HEK293 (cell line): ENCODE measurements around the gene TRIM62.

Experiments used
- CTCF ChIA-PET: fragments of 350-600 bp; formaldehyde crosslinking; extraction: SDS; loops from one replicate; lab custom pipeline; 2021; ENCODE audit warnings: antibody characterized with exemption; lab: Yijun Ruan, JAX
- POLR2A ChIA-PET: fragments of 300-600 bp; formaldehyde crosslinking; extraction: SDS; loops from one replicate; lab custom pipeline; 2020; ENCODE audit warnings: antibody characterized with exemption, inconsistent platforms; lab: Yijun Ruan, JAX
- H3K27ac ChIP-seq: fragments of 200-500 bp; sonication (Bioruptor generic); 2 replicates; pipeline ENCODE4 v1.5.1; 2014; ENCODE audit warnings: low read depth, low read length, control low read depth, inconsistent platforms; ENCODE audit errors: extremely low read depth
- H3K36me3 ChIP-seq, 2 experiments: fragments of 200-500 bp in 1 of 2; sonication (Bioruptor generic) in 1 of 2; 1 replicate in 1 of 2; 2 replicates in 1 of 2; pipeline ENCODE4 v1.5.1; 2014 to 2017; ENCODE audit warnings: inconsistent platforms in 2 of 2, low read length in 2 of 2; ENCODE audit not compliant: control insufficient read depth in 2 of 2, insufficient read depth in 1 of 2
- H3K4me1 ChIP-seq: fragments of 200-500 bp; sonication (Bioruptor generic); 2 replicates; pipeline ENCODE4 v1.5.1; 2014; ENCODE audit warnings: mild to moderate bottlenecking, low read length, inconsistent platforms; ENCODE audit not compliant: control insufficient read depth, insufficient read depth
- H3K4me3 ChIP-seq: 2 replicates; pipeline ENCODE4 v1.5.1; 2011; ENCODE audit warnings: low read depth, mild to moderate bottlenecking, control low read depth, low read length, moderate library complexity
- H3K9me3 ChIP-seq: fragments of 200-500 bp; sonication (Bioruptor generic); 2 replicates; pipeline ENCODE4 v1.5.1; 2014; ENCODE audit warnings: low read depth, low read length, inconsistent platforms; ENCODE audit not compliant: control insufficient read depth, insufficient read depth
- BCL11B ChIP-seq: fragments of 450-650 bp; formaldehyde crosslinking; IDR thresholded peaks from 2 replicates; pipeline ENCODE4 v1.5.1; 2016; ENCODE audit warnings: low read depth, missing biosample characterization, missing genetic modification characterization
- EGR2 ChIP-seq: fragments of 450-650 bp; formaldehyde crosslinking; IDR thresholded peaks from 2 replicates; pipeline ENCODE4 v1.5.1; 2016; ENCODE audit warnings: low read depth, missing biosample characterization, missing genetic modification characterization
- FEZF1 ChIP-seq: fragments of 450-650 bp; formaldehyde crosslinking; IDR thresholded peaks from 2 replicates; pipeline ENCODE4 v1.5.1; 2016; ENCODE audit warnings: missing biosample characterization, missing genetic modification characterization
- GLIS2 ChIP-seq: fragments of 450-650 bp; formaldehyde crosslinking; IDR thresholded peaks from 2 replicates; pipeline ENCODE4 v1.5.1; 2016; ENCODE audit warnings: missing biosample characterization, missing genetic modification characterization
- KLF10 ChIP-seq: fragments of 450-650 bp; IDR thresholded peaks from 2 replicates; pipeline ENCODE4 v1.5.1; 2018; ENCODE audit warnings: missing biosample characterization, mild to moderate bottlenecking, missing genetic modification characterization
- KLF9 ChIP-seq: fragments of 450-650 bp; formaldehyde crosslinking; IDR thresholded peaks from 2 replicates; pipeline ENCODE4 v1.5.1; 2016; ENCODE audit warnings: missing biosample characterization, missing genetic modification characterization, low read depth
- MYNN ChIP-seq: fragments of 450-650 bp; formaldehyde crosslinking; IDR thresholded peaks from 2 replicates; pipeline ENCODE4 v1.5.1; 2016; ENCODE audit warnings: missing biosample characterization, missing genetic modification characterization, borderline replicate concordance
- PATZ1 ChIP-seq: fragments of 450-650 bp; formaldehyde crosslinking; IDR thresholded peaks from 2 replicates; pipeline ENCODE4 v1.5.1; 2016; ENCODE audit warnings: missing biosample characterization, missing genetic modification characterization
- REST ChIP-seq: fragments of 450-650 bp; formaldehyde crosslinking; IDR thresholded peaks from 2 replicates; pipeline ENCODE4 v1.5.1; 2016; ENCODE audit warnings: missing biosample characterization, missing genetic modification characterization
- SP2 ChIP-seq: fragments of 450-650 bp; formaldehyde crosslinking; IDR thresholded peaks from 2 replicates; pipeline ENCODE4 v1.5.1; 2016; ENCODE audit warnings: missing biosample characterization, missing genetic modification characterization
- SP7 ChIP-seq: fragments of 450-650 bp; formaldehyde crosslinking; IDR thresholded peaks from 2 replicates; pipeline ENCODE4 v1.5.1; 2016; ENCODE audit warnings: missing biosample characterization, missing genetic modification characterization
- ZBTB48 ChIP-seq: fragments of 450-650 bp; formaldehyde crosslinking; IDR thresholded peaks from 2 replicates; pipeline ENCODE4 v1.5.1; 2016; ENCODE audit warnings: missing biosample characterization, missing genetic modification characterization
- ZBTB8A ChIP-seq: fragments of 450-650 bp; formaldehyde crosslinking; IDR thresholded peaks from 2 replicates; pipeline ENCODE4 v1.5.1; 2016; ENCODE audit warnings: missing biosample characterization, missing genetic modification characterization
- ZFP69B ChIP-seq: fragments of 450-650 bp; formaldehyde crosslinking; IDR thresholded peaks from 2 replicates; pipeline ENCODE4 v1.5.1; 2016; ENCODE audit warnings: missing biosample characterization, missing genetic modification characterization
- ZNF121 ChIP-seq: fragments of 450-650 bp; formaldehyde crosslinking; IDR thresholded peaks from 2 replicates; pipeline ENCODE4 v1.5.1; 2016; ENCODE audit warnings: missing biosample characterization, missing genetic modification characterization
- ZNF16 ChIP-seq: fragments of 450-650 bp; formaldehyde crosslinking; IDR thresholded peaks from 2 replicates; pipeline ENCODE4 v1.5.1; 2016; ENCODE audit warnings: low read depth, missing biosample characterization, missing genetic modification characterization
- ZNF175 ChIP-seq: fragments of 450-650 bp; formaldehyde crosslinking; IDR thresholded peaks from 2 replicates; pipeline ENCODE4 v1.5.1; 2016; ENCODE audit warnings: missing biosample characterization, missing genetic modification characterization
- ZNF19 ChIP-seq: fragments of 450-650 bp; formaldehyde crosslinking; IDR thresholded peaks from 2 replicates; pipeline ENCODE4; 2016; ENCODE audit warnings: missing biosample characterization, missing genetic modification characterization, low read depth
- ZNF24 ChIP-seq: fragments of 450-650 bp; formaldehyde crosslinking; IDR thresholded peaks from 2 replicates; pipeline ENCODE4 v1.5.1; 2016; ENCODE audit warnings: missing biosample characterization, missing genetic modification characterization
- ZNF302 ChIP-seq: fragments of 450-650 bp; formaldehyde crosslinking; IDR thresholded peaks from 2 replicates; pipeline ENCODE4 v1.5.1; 2016; ENCODE audit warnings: missing biosample characterization, missing genetic modification characterization, low read depth
- ZNF341 ChIP-seq: fragments of 450-650 bp; formaldehyde crosslinking; IDR thresholded peaks from 2 replicates; pipeline ENCODE4; 2016; ENCODE audit warnings: low read depth, missing biosample characterization, missing genetic modification characterization
- ZNF354C ChIP-seq: fragments of 450-650 bp; formaldehyde crosslinking; IDR thresholded peaks from 2 replicates; pipeline ENCODE4 v1.5.1; 2016; ENCODE audit warnings: missing biosample characterization, missing genetic modification characterization, low read depth, borderline replicate concordance
- ZNF423 ChIP-seq: fragments of 450-650 bp; formaldehyde crosslinking; IDR thresholded peaks from 2 replicates; pipeline ENCODE4 v1.5.1; 2016; ENCODE audit warnings: missing biosample characterization, missing genetic modification characterization
- ZNF48 ChIP-seq: fragments of 450-650 bp; formaldehyde crosslinking; IDR thresholded peaks from 2 replicates; pipeline ENCODE4 v1.5.1; 2016; ENCODE audit warnings: missing biosample characterization, missing genetic modification characterization
- ZNF488 ChIP-seq: fragments of 450-650 bp; formaldehyde crosslinking; IDR thresholded peaks from 2 replicates; pipeline ENCODE4 v1.5.1; 2016; ENCODE audit warnings: missing biosample characterization, missing genetic modification characterization
- ZNF510 ChIP-seq: fragments of 450-650 bp; formaldehyde crosslinking; IDR thresholded peaks from 2 replicates; pipeline ENCODE4 v1.5.1; 2018; ENCODE audit warnings: mild to moderate bottlenecking, missing genetic modification characterization, missing biosample characterization; ENCODE audit not compliant: insufficient replicate concordance
- ZNF549 ChIP-seq: fragments of 450-650 bp; IDR thresholded peaks from 2 replicates; pipeline ENCODE4 v1.5.1; 2018; ENCODE audit warnings: missing biosample characterization, missing genetic modification characterization, mild to moderate bottlenecking, inconsistent platforms, moderate library complexity
- ZNF571 ChIP-seq: fragments of 450-650 bp; formaldehyde crosslinking; IDR thresholded peaks from 2 replicates; pipeline ENCODE4 v1.5.0; 2017; ENCODE audit warnings: missing biosample characterization, missing genetic modification characterization
- ZNF585B ChIP-seq: fragments of 450-650 bp; formaldehyde crosslinking; IDR thresholded peaks from 2 replicates; pipeline ENCODE4 v1.5.1; 2016; ENCODE audit warnings: missing biosample characterization, missing genetic modification characterization
- ZNF629 ChIP-seq: fragments of 450-650 bp; formaldehyde crosslinking; IDR thresholded peaks from 2 replicates; pipeline ENCODE4 v1.5.1; 2017; ENCODE audit warnings: missing biosample characterization, missing genetic modification characterization
- ZNF639 ChIP-seq: fragments of 450-650 bp; formaldehyde crosslinking; IDR thresholded peaks from 2 replicates; pipeline ENCODE4 v1.5.1; 2016; ENCODE audit warnings: missing biosample characterization, missing genetic modification characterization
- ZNF660 ChIP-seq: fragments of 450-650 bp; IDR thresholded peaks from 2 replicates; pipeline ENCODE4 v1.5.1; 2018; ENCODE audit warnings: missing biosample characterization, mild to moderate bottlenecking, missing genetic modification characterization

The TRIM62 gene

GRCh38 chr1:33161061-33161681 is 20.7 kb downstream of the TRIM62 start (continued):
- TF ChIP-seq PATZ1 (tag by site-specific recombination) (0 out of 2 replicates have a peak, but pooled peaks have one; percentile 24), ZNF19 (tag by site-specific recombination) (no peak), GLIS2 (tag by site-specific recombination) (peak; percentile 80), MYNN (tag by site-specific recombination) (no peak), EGR2 (tag by site-specific recombination) (0 out of 2 replicates have a peak, but pooled peaks have one; percentile 18), ZNF571 (tag by site-specific recombination) (no peak), ZBTB8A (peak; percentile 86), SP7 (tag by site-specific recombination) (peak; percentile 39; the same call in 1 of the 2 replicates), ZNF341 (tag by site-specific recombination) (peak; percentile 81), SP2 (tag by site-specific recombination) (no peak), ZNF629 (tag by site-specific recombination) (no peak), ZNF16 (no peak), ZNF423 (peak; percentile 80)

GRCh38 chr1:33159577-33159976 is 22.3 kb downstream of the TRIM62 start:
- ChIA-PET POLR2A (no interaction called here), CTCF (interaction anchor here (0.7 kb wide), 1 partner anchor 76 kb away, joined by 4 read pairs; no protein-coding TSS in a partner anchor)
- 0 out of 2 replicates have a peak, but pooled peaks cover 3% of the 10 kb centered on the region for H3K4me1 ChIP-seq
- no peak overlapping the region for H3K27ac ChIP-seq
- H3K9me3 ChIP-seq = no peaks in the 10 kb centered on the region
- TF ChIP-seq ZNF354C (tag by site-specific recombination) = no peak
- no peak for TF ChIP-seq ZNF48 (tag by site-specific recombination)
- no peak for TF ChIP-seq KLF9 (tag by site-specific recombination)
- no peak for TF ChIP-seq ZBTB48 (tag by site-specific recombination)
- TF ChIP-seq ZNF510 = no peak
- TF ChIP-seq ZNF24 (tag by site-specific recombination) = no peak
- no peak for TF ChIP-seq REST
- TF ChIP-seq ZNF302 (tag by site-specific recombination) = no peak
- TF ChIP-seq ZNF488 (tag by site-specific recombination) = no peak
- TF ChIP-seq ZNF549 (tag by site-specific recombination) = no peak
- no peak for TF ChIP-seq ZNF639 (tag by site-specific recombination)
- no peak for TF ChIP-seq ZNF121 (tag by site-specific recombination)
- TF ChIP-seq BCL11B (tag by site-specific recombination) = no peak
- no peak for TF ChIP-seq FEZF1 (tag by site-specific recombination)
- TF ChIP-seq ZFP69B (tag by site-specific recombination) = no peak
- no peak for TF ChIP-seq ZNF660 (tag by site-specific recombination)
- TF ChIP-seq ZNF585B = no peak
- no peak for TF ChIP-seq ZNF175
- no peak for TF ChIP-seq KLF10 (tag by site-specific recombination)
- H3K36me3 ChIP-seq = peaks cover 0 to 10% of the 10 kb centered on the region in 2 experiments; a peak in 1 of 3 replicates
- no peak overlapping the region for H3K4me3 ChIP-seq
